ENCODE results near the gene S1PR3.
A peak's percentile ranks its signal among the peaks of the same experiment; 100 is the strongest.

The S1PR3 gene

GRCh38 chr9:88950341-88951154 is 40.7 kb upstream of the S1PR3 start:
- TF ChIP-seq CTCF (IDR thresholded peaks at IDR 0.05; ENCODE audit: low read depth, low read length): no peak
- H3K4me3 ChIP-seq (ENCODE audit: low read depth, low read length): no peak overlapping the region

- no peak overlapping the region for H3K4me3 ChIP-seq (ENCODE audit: low read depth, low read length)
Observed at GRCh38 chr9:88951155-88951542, 40.1 kb upstream of the S1PR3 start.

GRCh38 chr9:88952086-88952615 is 39.1 kb upstream of the S1PR3 start:
- no peak overlapping the region for H3K4me3 ChIP-seq (ENCODE audit: low read depth, low read length)
- no peak for TF ChIP-seq CTCF (IDR thresholded peaks at IDR 0.05; ENCODE audit: low read depth, low read length)

More at GRCh38 chr9:88951155-88951542, 40.1 kb upstream of the S1PR3 start:
- TF ChIP-seq CTCF (IDR thresholded peaks at IDR 0.05; ENCODE audit: low read depth, low read length): no peak

GRCh38 chr9:88952976-88953375 is 38.3 kb upstream of the S1PR3 start:
- H3K4me3 ChIP-seq (ENCODE audit: low read depth, low read length): no peak overlapping the region
- no peak for TF ChIP-seq CTCF (IDR thresholded peaks at IDR 0.05; ENCODE audit: low read depth, low read length)

- TF ChIP-seq CTCF (IDR thresholded peaks at IDR 0.05; ENCODE audit: low read depth, low read length): no peak
Observed at GRCh38 chr9:88953381-88954029, 37.8 kb upstream of the S1PR3 start.

GRCh38 chr9:88954066-88954465 is 37.2 kb upstream of the S1PR3 start:
- no peak overlapping the region for H3K4me3 ChIP-seq (ENCODE audit: low read depth, low read length)
- TF ChIP-seq CTCF (IDR thresholded peaks at IDR 0.05; ENCODE audit: low read depth, low read length): no peak

More at GRCh38 chr9:88953381-88954029, 37.8 kb upstream of the S1PR3 start:
- H3K4me3 ChIP-seq (ENCODE audit: low read depth, low read length): peak overlapping the region; percentile 17

- TF ChIP-seq CTCF (IDR thresholded peaks at IDR 0.05; ENCODE audit: low read depth, low read length): no peak
- no peak overlapping the region for H3K4me3 ChIP-seq (ENCODE audit: low read depth, low read length)
Observed at GRCh38 chr9:88957526-88957925, 33.7 kb upstream of the S1PR3 start.
